GM12878 (cell line): Measurements from ENCODE around the gene POT1. TPM values are rescaled to one million over a fixed set of nuclear protein-coding genes. Genes with fewer than 3 reads are reported as not detected.

Source experiments
- ATF7 ChIP-seq: fragments of 450-650 bp; IDR thresholded peaks from 2 replicates; pipeline ENCODE4 v1.6.1; 2016; ENCODE audit warnings: low read depth, mild to moderate bottlenecking
- BCL11A ChIP-seq: IDR thresholded peaks from 2 replicates; pipeline ENCODE4 v1.6.1; 2011; ENCODE audit warnings: low read depth, low read length
- BCLAF1 ChIP-seq: fragments of 450-650 bp; IDR thresholded peaks from 2 replicates; pipeline ENCODE4 v1.6.1; 2017; ENCODE audit warnings: antibody characterized with exemption, mild to moderate bottlenecking, moderate library complexity
- BRCA1 ChIP-seq: IDR thresholded peaks from 2 replicates; pipeline ENCODE4 v1.6.1; 2011; ENCODE audit warnings: low read depth, low read length, improper control_type of control experiment
- CBFB ChIP-seq: IDR thresholded peaks from 2 replicates; pipeline ENCODE4 v1.6.1; 2016; ENCODE audit warnings: antibody characterized with exemption, low read depth
- CHD2 ChIP-seq: IDR thresholded peaks from 2 replicates; pipeline ENCODE4 v1.6.1; 2011; ENCODE audit warnings: low read depth, low read length, improper control_type of control experiment, borderline replicate concordance
- CREB1 ChIP-seq: IDR thresholded peaks from 2 replicates; pipeline ENCODE4 v1.6.1; 2012; ENCODE audit warnings: low read depth, mild to moderate bottlenecking, inconsistent platforms
- CREM ChIP-seq: IDR thresholded peaks from 2 replicates; pipeline ENCODE4 v1.6.1; 2014; ENCODE audit warnings: antibody characterized with exemption, low read depth
- EP300 ChIP-seq, 2 experiments: fragments of 150-350 bp in 1 of 2; IDR thresholded peaks; 2 replicates each; pipeline ENCODE4 v1.6.1; 2011 to 2012; ENCODE audit warnings: low read depth in 2 of 2, low read length in 2 of 2, borderline replicate concordance in 1 of 2, improper control_type of control experiment in 1 of 2, inconsistent platforms in 1 of 2; ENCODE audit not compliant: control insufficient read depth in 1 of 2
- IKZF2 ChIP-seq, 2 experiments: fragments of 450-650 bp; IDR thresholded peaks; 2 replicates each; pipeline ENCODE4 v1.6.1; 2017; ENCODE audit warnings: mild to moderate bottlenecking in 2 of 2, moderate library complexity in 2 of 2
- NFXL1 ChIP-seq: fragments of 450-650 bp; IDR thresholded peaks from 2 replicates; pipeline ENCODE4 v1.6.1; 2017; ENCODE audit warnings: antibody characterized with exemption, mild to moderate bottlenecking, borderline replicate concordance
- NRF1 ChIP-seq: conservative IDR thresholded peaks from 2 replicates; pipeline ENCODE4 v1.6.1; 2011; ENCODE audit warnings: mild to moderate bottlenecking, low read depth, low read length, improper control_type of control experiment
- PKNOX1 ChIP-seq: fragments of 450-650 bp; IDR thresholded peaks from 2 replicates; pipeline ENCODE4 v1.6.1; 2016; ENCODE audit warnings: mild to moderate bottlenecking
- PML ChIP-seq: IDR thresholded peaks from 2 replicates; pipeline ENCODE4 v1.6.1; 2012; ENCODE audit warnings: low read length, inconsistent platforms
- POLR2AphosphoS5 ChIP-seq: IDR thresholded peaks from 2 replicates; pipeline ENCODE4 v1.6.1; 2011; ENCODE audit warnings: mild to moderate bottlenecking, low read length, inconsistent platforms
- RAD51 ChIP-seq: fragments of 450-650 bp; IDR thresholded peaks from 2 replicates; pipeline ENCODE4 v1.6.1; 2016; ENCODE audit warnings: moderate library complexity, mild to moderate bottlenecking, inconsistent platforms
- SMARCA5 ChIP-seq: fragments of 450-650 bp; IDR thresholded peaks from 2 replicates; pipeline ENCODE4 v1.6.1; 2017; ENCODE audit warnings: mild to moderate bottlenecking
- SP1 ChIP-seq: IDR thresholded peaks from one replicate; pipeline ENCODE4 v1.6.1; 2011; ENCODE audit warnings: low read depth, low read length
- STAT3 ChIP-seq: IDR thresholded peaks from 2 replicates; pipeline ENCODE4 v1.6.1; 2011; ENCODE audit warnings: low read depth, low read length, improper control_type of control experiment
- TCF12 ChIP-seq: IDR thresholded peaks from 2 replicates; pipeline ENCODE4 v1.6.1; 2011; ENCODE audit warnings: low read depth, mild to moderate bottlenecking, low read length
- TCF3 ChIP-seq: IDR thresholded peaks from 2 replicates; pipeline ENCODE4 v1.6.1; 2012; ENCODE audit warnings: low read depth, mild to moderate bottlenecking, low read length, borderline replicate concordance; ENCODE audit not compliant: insufficient read depth
- WRNIP1 ChIP-seq: IDR thresholded peaks from 2 replicates; pipeline ENCODE4 v1.6.1; 2011; ENCODE audit warnings: low read depth, low read length, improper control_type of control experiment, borderline replicate concordance
- YBX1 ChIP-seq: fragments of 450-650 bp; IDR thresholded peaks from 2 replicates; pipeline ENCODE4 v1.6.1; 2016; ENCODE audit warnings: antibody characterized with exemption
- ZBTB40 ChIP-seq: fragments of 450-650 bp; IDR thresholded peaks from 2 replicates; pipeline ENCODE4 v1.6.1; 2016; ENCODE audit warnings: mild to moderate bottlenecking, moderate library complexity, borderline replicate concordance
- ZNF207 ChIP-seq: fragments of 450-650 bp; IDR thresholded peaks from 2 replicates; pipeline ENCODE4 v1.6.1; 2014; ENCODE audit warnings: antibody characterized with exemption, mild to moderate bottlenecking, borderline replicate concordance
- ZNF217 ChIP-seq: fragments of 450-650 bp; IDR thresholded peaks from 2 replicates; pipeline ENCODE4 v1.6.1; 2017; ENCODE audit warnings: antibody characterized with exemption, mild to moderate bottlenecking
- polyA plus RNA-seq, 11 experiments: library from polyadenylated mRNA; depleted of rRNA in 4 of 11; unstranded in 6 of 11; stranded (reverse) in 5 of 11; fragments of >200 nt; fragmentation: Nextera tagmentation in 4 of 11; fragmentation: Illumina TruSeq in 1 of 11; extraction: Ambion mirVana in 4 of 11; extraction: Trizol in 1 of 11; gene quantifications; 1 replicate in 1 of 11; 2 replicates in 10 of 11; pipeline versions ENCODE4 v1.2.1 to v1.2.3, GENCODE V29; 2011 to 2016; ENCODE audit warnings: inconsistent platforms in 2 of 11, missing spikeins in 2 of 11, low read depth in 1 of 11
- total RNA-seq, 4 experiments: library from RNA; depleted of rRNA in 3 of 4; stranded (reverse); fragments of >200 nt in 3 of 4; fragmentation: Illumina TruSeq in 1 of 4; extraction: Trizol in 1 of 4; gene quantifications; 2 replicates each; pipeline versions ENCODE4 v1.2.1 to v1.2.3, GENCODE V29; 2013 to 2021

The POT1 gene
- total and polyA plus RNA-seq, 10 of the 15 experiments (the other 5 are each of a cell fraction or from before 2014, with no cell fraction given), result 16.3 to 87.0 (median 33.9) TPM

GRCh38 chr7:124918662-124919061 is 11.0 kb downstream of the POT1 start (continued):
- TF ChIP-seq NFXL1 (no peak), TCF12 (peak; percentile 76), CREB1 (peak; percentile 72; the same call in 1 of the 2 replicates), STAT3 (no peak), BCL11A (0 out of 2 replicates have a peak, but pooled peaks have one; percentile 14), BRCA1 (no peak), ATF7 (0 out of 2 replicates have a peak, but pooled peaks have one; percentile 17), CHD2 (no peak), WRNIP1 (no peak), RAD51 (no peak), POLR2AphosphoS5 (no peak), IKZF2 (IDR thresholded peaks at IDR 0.05) (no peak; a peak in 1 of 4 replicates), SMARCA5 (no peak), BCLAF1 (no peak), EP300 (IDR thresholded peaks at IDR 0.05; ENCODE audit: borderline replicate concordance in 1 of 2, control insufficient read depth in 1 of 2, low read depth in 2 of 2, low read length in 2 of 2) (0 out of 4 replicates have a peak, but pooled peaks have one; percentile 27 to 32), PKNOX1 (no peak), NRF1 (no peak), ZBTB40 (no peak), ZNF217 (no peak), TCF3 (peak; percentile 68; the same call in 1 of the 2 replicates), SP1 (peak; percentile 24), CBFB (no peak), PML (no peak), YBX1 (no peak), CREM (0 out of 2 replicates have a peak, but pooled peaks have one; percentile 34), ZNF207 (no peak)
